Panc1 (cell line): ENCODE data around the gene ARPP21. TPM values are rescaled to one million over a fixed set of nuclear protein-coding genes. Genes with fewer than 3 reads are reported as not detected.

Experiments
- ATAC-seq: fragments of 200-7000 bp; cut with Tn5 transposase; 2 replicates; pipeline ENCODE4 v1.9.1; 2020; ENCODE audit warnings: mild to moderate bottlenecking, moderate library complexity
- BruUV-seq: library from RNA; stranded (reverse); fragments of 400-500 nt; replicated peaks from 2 replicates; lab custom pipeline; 2021; lab: Mats Ljungman, UMichigan
- CTCF ChIA-PET: fragments of 300-600 bp; sonication (Branson Sonifier 250); formaldehyde crosslinking; loops from one replicate; lab custom pipeline; 2022; ENCODE audit warnings: antibody characterized with exemption; lab: Charles Lee
- POLR2A ChIA-PET: fragments of 300-600 bp; sonication (Branson Sonifier 250); formaldehyde crosslinking; loops from one replicate; lab custom pipeline; 2022; ENCODE audit warnings: antibody characterized with exemption; lab: Charles Lee
- DNase-seq: peaks from one replicate; pipeline ENCODE4 v3.0.0-alpha.2; 2010; ENCODE audit warnings: low read depth, low spot score
- H3K27ac ChIP-seq: 2 replicates; pipeline ENCODE4 v1.5.1; 2011; ENCODE audit warnings: mild to moderate bottlenecking, low read length, inconsistent platforms
- H3K27me3 ChIP-seq: fragments of 200-500 bp; sonication (Bioruptor generic); 2 replicates; pipeline ENCODE4 v1.6.0; 2014; ENCODE audit warnings: low read length, inconsistent platforms; ENCODE audit not compliant: control insufficient read depth, insufficient read depth
- H3K36me3 ChIP-seq: fragments of 200-500 bp; sonication (Bioruptor generic); 2 replicates; pipeline ENCODE4 v1.5.1; 2014; ENCODE audit warnings: inconsistent platforms, mild to moderate bottlenecking, low read length, moderate library complexity; ENCODE audit not compliant: control insufficient read depth, insufficient read depth
- H3K4me1 ChIP-seq: 2 replicates; pipeline ENCODE4 v1.5.1; 2011; ENCODE audit warnings: inconsistent platforms, mild to moderate bottlenecking, low read length, moderate library complexity; ENCODE audit not compliant: control insufficient read depth, insufficient read depth
- H3K4me3 ChIP-seq, 2 experiments: 2 replicates each; pipeline ENCODE4 v1.5.1; 2011 to 2012; ENCODE audit warnings: low read depth in 2 of 2, low read length in 2 of 2, mild to moderate bottlenecking in 2 of 2, inconsistent platforms in 1 of 2, moderate library complexity in 1 of 2
- H3K9me3 ChIP-seq: fragments of 200-500 bp; sonication (Bioruptor generic); 2 replicates; pipeline ENCODE4 v1.5.1; 2014; ENCODE audit warnings: low read depth, mild to moderate bottlenecking, inconsistent platforms, low read length, moderate library complexity; ENCODE audit not compliant: control insufficient read depth, insufficient read depth
- POLR2AphosphoS5 ChIP-seq: IDR thresholded peaks from 2 replicates; pipeline ENCODE4 v1.6.1; 2012; ENCODE audit warnings: mild to moderate bottlenecking, low read depth, low read length, moderate library complexity
- SIN3A ChIP-seq: IDR thresholded peaks from 2 replicates; pipeline ENCODE4 v1.6.1; 2012; ENCODE audit warnings: low read depth, mild to moderate bottlenecking, low read length, moderate library complexity, borderline replicate concordance; ENCODE audit not compliant: insufficient read depth
- TCF7L2 ChIP-seq: IDR thresholded peaks from 2 replicates; pipeline ENCODE4 v1.6.1; 2011; ENCODE audit warnings: mild to moderate bottlenecking, low read depth, low read length, inconsistent platforms
- in situ Hi-C: cut with HindIII; loops from 2 replicates; pipeline ENCODE4 v1.10.0; 2016; ENCODE audit warnings: low sequenced_read_pairs, low pct_unique_long_range_greater_than_20kb
- intact Hi-C: fragments of 100-400 bp; cut with micrococcal nuclease; formaldehyde crosslinking; loops from one replicate; pipeline ENCODE4 v1.10.0; 2022; ENCODE audit not compliant: unreplicated experiment
- total RNA-seq: library from RNA; stranded (reverse); gene quantifications from one replicate; pipeline ENCODE4 v1.2.1, GENCODE V29; 2021; ENCODE audit not compliant: unreplicated experiment
- TF ChIP-seq, protein P1 (sequence below): fragments of 450-650 bp; IDR thresholded peaks from 2 replicates; pipeline ENCODE4 v1.5.1; 2017; ENCODE audit warnings: mild to moderate bottlenecking
- TF ChIP-seq, protein P2 (sequence below), 2 experiments: IDR thresholded peaks; 2 replicates each; pipeline ENCODE4 v1.6.1; 2011 to 2012; ENCODE audit warnings: low read depth in 2 of 2, control low read depth in 1 of 2, low read length in 1 of 2, mild to moderate bottlenecking in 1 of 2, moderate library complexity in 1 of 2; ENCODE audit not compliant: insufficient read depth in 1 of 2

ARPP21 gene
- total RNA-seq, 1 experiment from 2014 or later: not detected

DNA sequence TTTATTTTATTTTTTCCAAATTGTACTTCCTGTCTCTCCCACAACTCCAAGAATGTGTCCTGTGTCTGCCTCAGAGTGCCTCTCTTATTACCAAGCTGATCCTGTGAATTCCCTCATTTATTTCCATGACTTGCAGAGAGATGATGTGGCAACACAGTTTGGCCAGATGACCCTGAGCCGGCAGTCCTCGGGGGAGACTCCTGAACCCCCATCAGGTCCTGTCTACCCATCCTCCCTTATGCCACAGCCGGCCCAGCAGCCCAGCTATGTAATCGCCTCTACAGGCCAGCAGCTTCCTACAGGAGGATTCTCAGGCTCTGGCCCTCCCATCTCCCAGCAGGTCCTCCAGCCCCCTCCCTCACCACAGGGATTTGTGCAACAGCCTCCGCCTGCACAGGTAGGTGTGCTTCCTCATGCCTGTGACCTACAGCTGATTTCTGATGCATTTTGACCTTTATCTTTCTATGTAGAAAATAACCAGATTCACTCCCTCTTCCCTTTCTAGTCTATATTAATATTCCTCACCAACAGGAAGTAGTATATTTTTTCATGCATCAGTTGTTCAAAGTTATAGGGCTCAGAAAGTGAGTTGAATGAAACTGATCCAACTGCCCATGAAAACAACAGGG, 100.0 kb downstream of the ARPP21 start:
- BruUV-seq: no TSS peak
- TF ChIP-seq POLR2AphosphoS5 (no peak), SIN3A (no peak), TCF7L2 (no peak)
- TF ChIP-seq, protein P1, sequence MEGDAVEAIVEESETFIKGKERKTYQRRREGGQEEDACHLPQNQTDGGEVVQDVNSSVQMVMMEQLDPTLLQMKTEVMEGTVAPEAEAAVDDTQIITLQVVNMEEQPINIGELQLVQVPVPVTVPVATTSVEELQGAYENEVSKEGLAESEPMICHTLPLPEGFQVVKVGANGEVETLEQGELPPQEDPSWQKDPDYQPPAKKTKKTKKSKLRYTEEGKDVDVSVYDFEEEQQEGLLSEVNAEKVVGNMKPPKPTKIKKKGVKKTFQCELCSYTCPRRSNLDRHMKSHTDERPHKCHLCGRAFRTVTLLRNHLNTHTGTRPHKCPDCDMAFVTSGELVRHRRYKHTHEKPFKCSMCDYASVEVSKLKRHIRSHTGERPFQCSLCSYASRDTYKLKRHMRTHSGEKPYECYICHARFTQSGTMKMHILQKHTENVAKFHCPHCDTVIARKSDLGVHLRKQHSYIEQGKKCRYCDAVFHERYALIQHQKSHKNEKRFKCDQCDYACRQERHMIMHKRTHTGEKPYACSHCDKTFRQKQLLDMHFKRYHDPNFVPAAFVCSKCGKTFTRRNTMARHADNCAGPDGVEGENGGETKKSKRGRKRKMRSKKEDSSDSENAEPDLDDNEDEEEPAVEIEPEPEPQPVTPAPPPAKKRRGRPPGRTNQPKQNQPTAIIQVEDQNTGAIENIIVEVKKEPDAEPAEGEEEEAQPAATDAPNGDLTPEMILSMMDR: no peak
- TF ChIP-seq, protein P2, sequence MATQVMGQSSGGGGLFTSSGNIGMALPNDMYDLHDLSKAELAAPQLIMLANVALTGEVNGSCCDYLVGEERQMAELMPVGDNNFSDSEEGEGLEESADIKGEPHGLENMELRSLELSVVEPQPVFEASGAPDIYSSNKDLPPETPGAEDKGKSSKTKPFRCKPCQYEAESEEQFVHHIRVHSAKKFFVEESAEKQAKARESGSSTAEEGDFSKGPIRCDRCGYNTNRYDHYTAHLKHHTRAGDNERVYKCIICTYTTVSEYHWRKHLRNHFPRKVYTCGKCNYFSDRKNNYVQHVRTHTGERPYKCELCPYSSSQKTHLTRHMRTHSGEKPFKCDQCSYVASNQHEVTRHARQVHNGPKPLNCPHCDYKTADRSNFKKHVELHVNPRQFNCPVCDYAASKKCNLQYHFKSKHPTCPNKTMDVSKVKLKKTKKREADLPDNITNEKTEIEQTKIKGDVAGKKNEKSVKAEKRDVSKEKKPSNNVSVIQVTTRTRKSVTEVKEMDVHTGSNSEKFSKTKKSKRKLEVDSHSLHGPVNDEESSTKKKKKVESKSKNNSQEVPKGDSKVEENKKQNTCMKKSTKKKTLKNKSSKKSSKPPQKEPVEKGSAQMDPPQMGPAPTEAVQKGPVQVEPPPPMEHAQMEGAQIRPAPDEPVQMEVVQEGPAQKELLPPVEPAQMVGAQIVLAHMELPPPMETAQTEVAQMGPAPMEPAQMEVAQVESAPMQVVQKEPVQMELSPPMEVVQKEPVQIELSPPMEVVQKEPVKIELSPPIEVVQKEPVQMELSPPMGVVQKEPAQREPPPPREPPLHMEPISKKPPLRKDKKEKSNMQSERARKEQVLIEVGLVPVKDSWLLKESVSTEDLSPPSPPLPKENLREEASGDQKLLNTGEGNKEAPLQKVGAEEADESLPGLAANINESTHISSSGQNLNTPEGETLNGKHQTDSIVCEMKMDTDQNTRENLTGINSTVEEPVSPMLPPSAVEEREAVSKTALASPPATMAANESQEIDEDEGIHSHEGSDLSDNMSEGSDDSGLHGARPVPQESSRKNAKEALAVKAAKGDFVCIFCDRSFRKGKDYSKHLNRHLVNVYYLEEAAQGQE (IDR thresholded peaks at IDR 0.05; ENCODE audit: insufficient read depth in 1 of 2, low read depth in 2 of 2, low read length in 1 of 2): no peak
- DNase-seq: no peak
- POLR2A ChIA-PET: no interaction called here
- Histone ChIP-seq H3K9me3 (no peaks in the 10 kb centered on the region), H3K36me3 (no peaks in the 10 kb centered on the region), H3K4me1 (no peaks in the 10 kb centered on the region), H3K27ac (no peak overlapping the region), H3K4me3 (no peak overlapping the region), H3K27me3 (no peaks in the 10 kb centered on the region)
- in situ Hi-C loops (no loop called here), intact Hi-C loops (no loop called here)
- CTCF ChIA-PET: no interaction called here
- no peak for ATAC-seq

DNA sequence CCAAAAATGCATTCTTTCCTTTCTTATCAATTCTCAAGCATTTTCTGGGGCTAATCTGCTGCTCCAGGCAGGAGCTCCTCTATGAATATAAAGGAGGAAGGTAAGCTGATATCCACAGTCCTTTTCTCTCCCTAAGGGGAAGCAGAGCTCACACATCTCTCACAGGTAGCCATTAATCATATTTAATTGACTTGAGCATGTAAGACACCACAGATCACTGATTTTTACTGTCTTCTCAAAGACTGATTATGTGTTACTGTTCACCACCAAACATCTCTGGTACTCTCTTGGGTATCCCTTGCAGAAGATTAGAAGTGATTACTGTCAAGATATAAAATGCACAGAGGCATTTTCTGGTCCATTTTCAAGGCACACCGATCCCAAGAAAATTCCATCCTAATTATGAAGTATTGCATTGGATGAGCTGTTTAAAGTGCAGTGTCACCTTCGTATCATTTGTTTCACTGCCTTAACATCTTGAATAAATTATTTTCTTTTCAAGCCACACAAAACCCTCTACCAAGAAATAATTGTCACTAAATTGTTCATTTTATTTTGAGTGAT, 100.7 kb downstream of the ARPP21 start:
- Histone ChIP-seq H3K4me3 (no peak overlapping the region), H3K4me1 (no peaks in the 10 kb centered on the region), H3K9me3 (no peaks in the 10 kb centered on the region), H3K27ac (no peak overlapping the region), H3K27me3 (no peaks in the 10 kb centered on the region), H3K36me3 (no peaks in the 10 kb centered on the region)
- ChIA-PET POLR2A (no interaction called here), CTCF (no interaction called here)
- in situ Hi-C loops (no loop called here), intact Hi-C loops (no loop called here)
- ATAC-seq (no peak), DNase-seq (no peak)
- TF ChIP-seq POLR2AphosphoS5: no peak
- TF ChIP-seq, protein P1: no peak
- TF ChIP-seq SIN3A: no peak
- TF ChIP-seq, protein P2 (IDR thresholded peaks at IDR 0.05; ENCODE audit: insufficient read depth in 1 of 2, low read depth in 2 of 2, low read length in 1 of 2): no peak
- no peak for TF ChIP-seq TCF7L2
- BruUV-seq: no TSS peak
